ENCODE measurements around the gene GPR82.
"Not testable (repeated sequence)": the region's sequence is repeated elsewhere in the genome, so short reads cannot be mapped to it uniquely, and the experiment has no call there.

The GPR82 gene

GRCh38 chrX:41711021-41711667 lies 12.8 kb upstream of the GPR82 start:
- peaks cover 11% of the 10 kb centered on the region for H3K4me1 ChIP-seq (ENCODE audit: low read depth, poor library complexity, severe bottlenecking)
- no peak for TF ChIP-seq CTCF (conservative IDR thresholded peaks at IDR 0.05; ENCODE audit: low read depth, low read length)
- H2AFZ ChIP-seq (ENCODE audit: low read depth), result no peak overlapping the region
- H3K27ac ChIP-seq, result no peak overlapping the region
- H3K36me3 ChIP-seq (ENCODE audit: insufficient read depth), result no peaks in the 10 kb centered on the region
- H3K27me3 ChIP-seq (ENCODE audit: insufficient read depth, low read depth), result no peaks in the 10 kb centered on the region
- no peaks in the 10 kb centered on the region for H3K79me2 ChIP-seq (ENCODE audit: insufficient read depth, low read depth)
- H4K20me1 ChIP-seq (ENCODE audit: insufficient read depth), result no peaks in the 10 kb centered on the region
- H3K9ac ChIP-seq, result no peak overlapping the region
- no peak overlapping the region for H3K4me2 ChIP-seq
- H3K4me3 ChIP-seq (IDR thresholded peaks at IDR 0.05; ENCODE audit: insufficient read depth, low read depth, low read length), result no peak overlapping the region

GRCh38 chrX:41716222-41716621 lies 7.8 kb upstream of the GPR82 start:
- H4K20me1 ChIP-seq (ENCODE audit: insufficient read depth), result no peaks in the 10 kb centered on the region
- H3K79me2 ChIP-seq (ENCODE audit: insufficient read depth, low read depth), result no peaks in the 10 kb centered on the region
- TF ChIP-seq CTCF (conservative IDR thresholded peaks at IDR 0.05; ENCODE audit: low read depth, low read length), result no peak
- H3K36me3 ChIP-seq (ENCODE audit: insufficient read depth), result no peaks in the 10 kb centered on the region
- no peak overlapping the region for H3K9ac ChIP-seq
- no peak overlapping the region for H3K4me2 ChIP-seq
- H3K4me1 ChIP-seq (ENCODE audit: low read depth, poor library complexity, severe bottlenecking), result no peaks in the 10 kb centered on the region
- H3K27ac ChIP-seq, result no peak overlapping the region
- H3K27me3 ChIP-seq (ENCODE audit: insufficient read depth, low read depth), result no peaks in the 10 kb centered on the region
- no peak overlapping the region for H3K4me3 ChIP-seq (IDR thresholded peaks at IDR 0.05; ENCODE audit: insufficient read depth, low read depth, low read length)
- H2AFZ ChIP-seq (ENCODE audit: low read depth), result no peak overlapping the region

GRCh38 chrX:41716767-41717473 lies 7.1 kb upstream of the GPR82 start:
- Histone ChIP-seq H3K4me1 (ENCODE audit: low read depth, poor library complexity, severe bottlenecking) (no peaks in the 10 kb centered on the region), H3K36me3 (ENCODE audit: insufficient read depth) (no peaks in the 10 kb centered on the region), H3K79me2 (ENCODE audit: insufficient read depth, low read depth) (no peaks in the 10 kb centered on the region), H3K4me3 (IDR thresholded peaks at IDR 0.05; ENCODE audit: insufficient read depth, low read depth, low read length) (no peak overlapping the region), H4K20me1 (ENCODE audit: insufficient read depth) (no peaks in the 10 kb centered on the region), H3K9ac (no peak overlapping the region), H3K27ac (no peak overlapping the region), H3K4me2 (no peak overlapping the region), H3K27me3 (ENCODE audit: insufficient read depth, low read depth) (no peaks in the 10 kb centered on the region), H2AFZ (ENCODE audit: low read depth) (no peak overlapping the region)
- TF ChIP-seq CTCF (conservative IDR thresholded peaks at IDR 0.05; ENCODE audit: low read depth, low read length), result no peak

- Histone ChIP-seq H4K20me1 (ENCODE audit: insufficient read depth) (no peaks in the 10 kb centered on the region), H3K9ac (no peak overlapping the region), H2AFZ (ENCODE audit: low read depth) (no peak overlapping the region), H3K4me1 (ENCODE audit: low read depth, poor library complexity, severe bottlenecking) (no peaks in the 10 kb centered on the region), H3K79me2 (ENCODE audit: insufficient read depth, low read depth) (no peaks in the 10 kb centered on the region), H3K27me3 (ENCODE audit: insufficient read depth, low read depth) (no peaks in the 10 kb centered on the region), H3K27ac (no peak overlapping the region), H3K36me3 (ENCODE audit: insufficient read depth) (no peaks in the 10 kb centered on the region), H3K4me2 (no peak overlapping the region), H3K4me3 (IDR thresholded peaks at IDR 0.05; ENCODE audit: insufficient read depth, low read depth, low read length) (no peak overlapping the region)
- no peak for TF ChIP-seq CTCF (conservative IDR thresholded peaks at IDR 0.05; ENCODE audit: low read depth, low read length)
Measured at GRCh38 chrX:41718481-41719235, 5.3 kb upstream of the GPR82 start.

- H3K4me1 ChIP-seq (ENCODE audit: low read depth, poor library complexity, severe bottlenecking); H3K27me3 ChIP-seq (ENCODE audit: insufficient read depth, low read depth); H4K20me1 ChIP-seq (ENCODE audit: insufficient read depth); H3K79me2 ChIP-seq (ENCODE audit: insufficient read depth, low read depth); H3K4me3 ChIP-seq (IDR thresholded peaks at IDR 0.05; ENCODE audit: insufficient read depth, low read depth, low read length); H3K36me3 ChIP-seq (ENCODE audit: insufficient read depth); H3K27ac ChIP-seq; H2AFZ ChIP-seq (ENCODE audit: low read depth); H3K4me2 ChIP-seq; H3K9ac ChIP-seq: not testable (repeated sequence)
Measured at GRCh38 chrX:41719610-41720009, 4.4 kb upstream of the GPR82 start.
